ENCODE measurements around the gene TMEM50B.
"Not testable (repeated sequence)": the region's sequence is repeated elsewhere in the genome, so short reads cannot be mapped to it uniquely, and the experiment has no call there.

TMEM50B gene

DNA sequence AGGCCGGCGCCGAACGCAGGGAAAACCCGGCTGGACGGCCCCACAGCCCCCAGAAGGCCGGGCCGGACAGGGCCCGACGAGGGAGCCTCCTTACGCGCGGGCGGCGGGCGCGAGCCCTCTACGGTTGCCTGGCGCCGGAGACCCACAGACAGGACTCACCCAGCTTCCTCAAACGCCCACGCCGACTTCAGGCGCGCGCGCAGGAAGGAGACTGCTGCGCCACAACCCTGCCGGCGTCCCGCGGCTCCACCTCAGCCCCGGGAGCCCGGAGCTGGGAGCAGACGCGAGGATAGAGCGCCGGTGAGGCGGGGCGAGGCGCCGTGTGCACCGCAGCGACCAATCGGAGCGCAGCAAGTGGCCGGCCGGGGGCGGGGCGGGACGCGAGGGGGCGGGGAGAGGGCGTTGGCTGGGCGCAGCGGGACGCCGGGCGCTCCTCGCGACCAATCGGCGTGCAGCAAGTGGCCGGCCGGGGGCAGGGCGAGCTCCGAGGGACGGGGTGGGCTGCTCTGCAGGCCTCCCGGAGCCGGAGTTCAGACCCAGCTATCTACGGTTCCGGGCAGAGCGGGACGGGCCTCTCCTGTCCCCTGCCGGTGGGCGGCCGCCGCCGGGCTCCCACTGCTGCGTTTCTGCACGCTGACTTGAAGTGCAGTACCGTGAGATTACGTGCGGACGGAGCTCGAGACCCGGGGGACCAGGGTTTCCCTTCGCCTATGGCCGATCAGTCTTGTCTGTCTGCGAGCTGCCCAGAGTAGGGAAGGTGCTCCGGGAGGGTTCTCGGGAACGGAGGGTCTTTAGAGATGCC is at the start of gene TMEM50B:
TMEM50B (minus strand) TSS at position 296 of the 802 bp plus-strand sequence. CDS start 11,089 bp downstream, outside the sequence.
- peak; percentile 89 for DNase-seq

DNA sequence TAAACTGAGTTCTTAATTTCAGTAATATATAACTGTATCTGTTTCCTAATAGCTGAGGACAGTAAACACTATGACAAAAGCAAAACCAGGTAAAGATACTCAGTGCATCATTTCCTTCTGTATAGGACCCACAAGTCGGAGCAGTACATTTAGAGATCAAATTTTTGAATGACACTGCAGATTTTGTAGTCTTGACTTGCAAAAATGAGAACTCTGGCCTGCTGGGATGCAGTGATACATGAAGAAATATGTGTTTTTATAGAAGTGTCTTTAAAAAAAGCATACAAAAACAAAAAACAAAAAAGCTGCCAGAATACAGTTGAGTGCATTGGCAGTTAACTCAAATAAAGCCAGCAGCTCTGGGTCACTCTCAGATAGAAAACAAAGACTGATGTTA is 43.2 kb upstream of the TMEM50B start:
- DNase-seq = no peak

DNA sequence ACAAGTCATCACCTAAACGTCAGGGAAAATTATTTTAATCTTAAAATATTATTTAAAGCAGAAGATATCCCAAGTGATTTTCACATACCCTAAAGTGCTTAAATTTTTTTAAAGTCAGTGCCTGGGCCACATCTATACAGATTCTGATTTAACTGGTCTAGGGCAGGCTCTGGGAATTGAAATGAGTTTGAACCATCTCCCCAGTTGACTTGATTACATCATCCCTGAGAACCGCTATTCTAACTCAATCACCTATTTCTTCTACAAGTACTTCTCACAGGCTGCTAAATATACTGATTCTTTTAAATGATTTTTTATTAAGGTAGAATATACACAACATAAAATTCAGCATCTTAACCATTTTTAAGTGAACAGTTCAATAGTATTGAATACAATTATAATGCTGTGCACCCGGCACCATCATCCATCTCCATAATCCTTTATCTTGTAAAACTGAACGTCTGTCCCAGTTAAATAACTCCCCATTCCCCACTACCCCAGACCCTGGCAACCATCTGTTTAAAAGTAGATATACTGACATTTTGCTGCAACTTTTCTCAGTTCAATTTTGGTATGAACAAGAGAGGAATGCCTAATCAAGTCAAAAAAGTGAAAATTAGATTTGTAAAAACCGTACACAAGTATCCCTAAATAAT is 42.7 kb upstream of the TMEM50B start:
- DNase-seq = no peak

- DNase-seq = no peak
Observed at GRCh38 chr21:33518899-33519298, 39.1 kb upstream of the TMEM50B start.

GRCh38 chr21:33514229-33514628 is 34.5 kb upstream of the TMEM50B start:
- DNase-seq = no peak

DNA sequence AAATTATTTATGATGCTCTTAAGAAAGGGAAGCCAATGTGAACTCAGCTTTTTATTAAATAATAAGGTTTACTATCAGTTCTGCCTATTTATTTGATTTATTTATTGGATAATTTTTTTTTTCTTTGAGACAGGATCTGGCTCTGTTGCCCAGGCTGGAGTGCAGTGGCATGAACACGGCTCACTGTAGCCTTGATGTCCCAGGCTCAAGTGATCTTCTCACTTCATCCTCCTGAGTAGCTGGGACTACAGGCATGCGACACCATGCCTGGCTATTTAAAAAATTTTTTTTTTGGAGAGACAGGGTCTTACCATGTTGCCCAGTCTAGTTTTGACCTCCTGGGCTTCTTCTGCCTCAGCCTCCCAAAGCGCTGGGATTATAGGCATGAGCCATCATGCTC is 32.7 kb upstream of the TMEM50B start:
- no peak for DNase-seq

GRCh38 chr21:33511639-33512038 is 31.9 kb upstream of the TMEM50B start:
- DNase-seq = no peak

DNA sequence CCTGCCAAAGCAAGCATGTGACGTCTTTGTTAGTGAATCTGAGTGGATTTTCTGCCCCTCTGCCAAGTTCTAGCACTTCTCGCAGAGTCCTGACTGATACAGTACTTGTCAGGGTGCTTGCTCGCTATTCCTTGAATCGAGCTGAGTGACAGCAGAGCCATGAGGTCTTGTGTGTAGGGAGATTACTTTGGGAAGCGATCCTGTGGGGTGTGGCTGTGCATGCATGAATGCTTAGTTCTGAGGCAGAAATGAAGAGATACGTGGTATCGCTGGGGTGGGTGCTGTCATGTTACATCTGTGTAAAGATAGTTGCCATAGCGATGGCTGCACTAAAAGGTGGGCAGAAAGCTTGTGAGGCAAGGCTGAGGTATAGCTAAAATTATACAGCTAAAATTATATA is 31.1 kb upstream of the TMEM50B start:
- DNase-seq = no peak

- DNase-seq = not testable (repeated sequence)
Observed at GRCh38 chr21:33507003-33507402, 27.2 kb upstream of the TMEM50B start.

DNA sequence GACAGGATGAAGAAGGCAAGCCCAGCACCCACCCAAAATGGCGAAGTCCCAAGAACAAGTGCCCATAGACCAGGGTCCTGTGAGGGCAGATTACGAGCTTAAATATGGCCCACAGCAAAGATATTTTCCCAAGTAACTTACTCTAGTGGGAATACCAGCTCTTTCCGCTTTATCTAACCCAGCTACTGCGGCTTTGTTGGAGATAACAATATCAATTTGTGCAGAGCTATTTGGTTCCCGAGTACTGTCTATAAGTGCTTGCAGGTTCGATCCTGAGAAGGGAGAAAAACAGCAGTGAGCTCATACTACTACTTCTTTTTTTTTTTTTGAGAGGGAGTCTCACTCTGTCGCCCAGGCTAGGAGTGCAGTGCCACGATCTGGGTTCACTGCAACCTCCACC is 26.1 kb upstream of the TMEM50B start:
- no peak for DNase-seq

GRCh38 chr21:33496345-33496744 is 16.6 kb upstream of the TMEM50B start:
- no peak for DNase-seq

DNA sequence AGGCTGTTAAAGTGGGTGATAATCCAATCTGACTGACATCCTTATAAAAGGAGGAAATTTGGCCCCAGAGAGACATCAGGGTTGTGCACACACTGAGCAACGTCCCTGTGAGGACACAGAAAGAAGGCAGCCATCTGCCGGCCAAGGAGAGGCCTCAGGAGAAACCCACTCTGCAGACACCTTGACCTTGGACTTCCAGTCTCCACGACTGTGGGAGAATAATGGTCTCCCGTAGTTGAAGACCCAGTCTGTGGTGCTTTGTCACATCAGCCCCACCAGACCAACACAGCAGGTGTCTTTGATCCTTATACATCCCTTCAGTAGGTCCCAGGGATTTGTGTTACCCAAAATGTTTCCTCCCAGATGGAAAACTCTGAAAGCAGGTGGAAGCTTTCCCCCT is 16.0 kb upstream of the TMEM50B start:
- no peak for DNase-seq

- no peak for DNase-seq
Observed at GRCh38 chr21:33493756-33494155, 14.0 kb upstream of the TMEM50B start.

DNA sequence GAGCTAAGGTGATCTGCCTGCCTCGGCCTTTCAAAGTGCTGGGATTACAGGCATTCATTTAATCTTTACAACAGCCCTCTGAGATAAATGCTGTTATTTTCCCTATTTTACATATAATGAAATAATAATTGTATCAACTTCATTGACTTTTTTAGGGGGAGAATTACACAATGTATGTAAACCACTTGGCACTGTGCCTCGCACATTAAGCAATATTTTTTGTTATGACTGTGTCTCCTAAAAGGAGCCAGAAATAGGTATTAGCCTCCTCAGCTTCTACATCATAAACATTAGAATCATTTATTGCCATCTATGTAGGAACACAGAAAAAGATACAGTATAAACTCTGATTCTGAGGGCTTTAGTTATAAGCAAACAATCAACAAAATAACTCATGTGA is 12.8 kb upstream of the TMEM50B start:
- DNase-seq = no peak

- DNase-seq = peak; percentile 69
Observed at GRCh38 chr21:33491373-33492102, 11.8 kb upstream of the TMEM50B start, which contains the start of gene DNAJC28. DNAJC28 (minus strand) TSS chr21:33491716; CDS start chr21:33489393, 2,323 bp downstream.

DNA sequence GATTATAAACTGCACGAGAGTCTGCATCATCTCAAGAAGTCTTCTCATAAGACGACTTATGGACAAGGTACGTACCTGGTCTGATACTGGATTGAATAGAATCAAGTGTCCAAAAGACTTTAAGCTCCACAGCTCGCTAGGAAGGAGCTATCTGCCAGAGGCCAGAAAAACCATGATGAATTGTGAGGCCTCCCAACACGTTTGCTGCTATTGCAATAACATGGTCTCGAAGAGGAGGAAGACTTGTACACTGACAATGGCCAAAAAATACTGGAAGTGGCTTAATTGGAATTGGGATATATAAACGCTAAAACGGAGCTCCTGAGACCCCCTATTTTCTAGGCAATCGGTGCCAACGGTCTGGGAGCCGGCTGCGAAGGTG is 11.2 kb upstream of the TMEM50B start:
- no peak for DNase-seq

DNA sequence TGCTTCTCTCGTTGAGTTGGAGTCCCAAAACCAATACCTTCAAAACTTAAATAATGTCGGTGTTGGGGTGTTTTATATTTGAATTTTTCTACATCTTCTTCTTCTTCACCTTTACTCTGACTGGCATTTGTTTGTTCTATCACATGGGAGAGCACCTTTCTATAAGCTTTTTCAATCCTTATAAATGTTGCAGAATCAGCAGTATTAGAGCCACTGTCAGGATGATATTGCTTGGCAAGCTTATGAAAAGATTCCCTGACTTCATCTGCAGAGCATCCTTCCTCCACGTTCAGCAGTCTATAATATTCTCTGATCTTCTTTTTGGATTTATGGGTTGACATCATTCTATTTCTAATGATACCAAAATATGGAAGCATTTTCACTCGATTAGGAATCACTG is 9.2 kb upstream of the TMEM50B start:
- DNase-seq = no peak

DNA sequence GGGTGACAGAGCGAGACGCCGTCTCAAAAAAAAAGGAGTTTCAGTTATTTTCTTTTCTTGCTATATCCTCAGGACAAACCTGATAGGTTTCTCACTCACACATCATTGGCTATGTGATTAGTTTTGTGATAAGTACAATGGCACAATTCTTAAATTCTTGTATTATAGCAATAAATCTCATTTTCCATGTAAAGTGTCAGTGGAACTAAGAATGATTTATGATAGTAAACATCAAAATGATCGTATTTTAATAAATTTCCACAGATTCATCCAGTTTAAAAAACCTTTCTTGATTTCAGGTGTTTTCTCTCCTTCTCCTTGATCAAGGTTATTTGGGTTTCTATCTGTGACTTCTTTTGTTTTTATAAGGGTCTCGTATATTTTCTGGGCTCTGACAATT is 8.2 kb upstream of the TMEM50B start:
- no peak for DNase-seq

GRCh38 chr21:33481314-33481943 is 1.7 kb upstream of the TMEM50B start:
- DNase-seq = no peak

DNA sequence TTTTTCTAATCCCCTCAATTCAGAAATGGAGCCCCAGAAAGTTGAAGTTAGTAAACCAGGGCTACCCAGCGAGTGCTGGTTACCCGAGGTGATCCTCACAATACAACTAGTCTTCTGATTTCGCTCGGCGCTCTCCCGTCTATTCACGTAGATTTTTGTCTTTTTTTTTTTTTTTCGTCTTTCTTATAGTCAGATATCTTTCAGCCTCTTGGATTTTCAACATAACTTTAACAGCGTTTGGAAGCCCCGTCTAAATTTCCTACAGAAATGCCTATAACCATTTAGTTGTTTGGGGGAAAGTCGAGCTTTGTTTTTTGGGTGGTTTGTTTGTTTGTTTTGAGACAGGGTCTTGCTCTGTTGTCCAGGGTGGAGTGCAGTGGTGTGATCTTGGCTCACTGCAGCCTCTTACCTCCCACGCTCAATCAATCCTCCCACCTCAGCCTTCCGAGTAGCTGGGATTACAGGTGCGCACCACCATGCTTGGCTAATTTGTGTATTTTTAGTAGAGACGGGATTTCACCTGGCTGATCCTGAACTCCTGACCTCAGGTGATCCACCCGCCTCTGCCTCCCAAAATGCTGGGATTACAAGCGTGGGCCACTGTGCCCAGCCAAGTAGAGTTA is 818 bp upstream of the TMEM50B start:
- DNase-seq = no peak

GRCh38 chr21:33478935-33479678 is 667 bp downstream of the TMEM50B start:
- no peak for DNase-seq

GRCh38 chr21:33478182-33478581 is 1.6 kb downstream of the TMEM50B start:
- no peak for DNase-seq

Data from SIG-M5 (cell line).